Hematopoietic multipotent progenitor cell treated with erythropoietin and hydrocortisone succinate and interleukin-3 and kit ligand, for 6 days (in vitro differentiated cells): Measurements from ENCODE around the gene SLC24A3.

Experiments
- DNase-seq: peaks from one replicate; pipeline ENCODE4 v3.0.0-alpha.2; 2015

SLC24A3 gene

GRCh38 chr20:19274001-19274400 is 61.6 kb downstream of the SLC24A3 start:
- no peak for DNase-seq

- DNase-seq, result no peak
Observed at GRCh38 chr20:19274412-19275015, 62.1 kb downstream of the SLC24A3 start.

GRCh38 chr20:19275038-19275629 is 62.7 kb downstream of the SLC24A3 start:
- DNase-seq, result peak; percentile 89

GRCh38 chr20:19275630-19276071 is 63.2 kb downstream of the SLC24A3 start:
- DNase-seq, result peak; percentile 76

- DNase-seq, result peak; percentile 39
Observed at GRCh38 chr20:19277381-19277780, 64.9 kb downstream of the SLC24A3 start.

GRCh38 chr20:19283490-19284025 is 71.1 kb downstream of the SLC24A3 start:
- no peak for DNase-seq

GRCh38 chr20:19284400-19285178 is 72.1 kb downstream of the SLC24A3 start:
- DNase-seq, result no peak

- DNase-seq, result no peak
Observed at GRCh38 chr20:19285436-19285835, 73.0 kb downstream of the SLC24A3 start.

- DNase-seq, result no peak
Observed at GRCh38 chr20:19288061-19288460, 75.6 kb downstream of the SLC24A3 start.

- no peak for DNase-seq
Observed at GRCh38 chr20:19288636-19289035, 76.2 kb downstream of the SLC24A3 start.

- no peak for DNase-seq
Observed at GRCh38 chr20:19289451-19289850, 77.0 kb downstream of the SLC24A3 start.

- no peak for DNase-seq
Observed at GRCh38 chr20:19291024-19291817, 78.8 kb downstream of the SLC24A3 start.

GRCh38 chr20:19291818-19292132 is 79.3 kb downstream of the SLC24A3 start:
- no peak for DNase-seq

- no peak for DNase-seq
Observed at GRCh38 chr20:19292254-19292653, 79.8 kb downstream of the SLC24A3 start.

GRCh38 chr20:19295076-19295475 is 82.6 kb downstream of the SLC24A3 start:
- peak; percentile 14 for DNase-seq

- DNase-seq, result no peak
Observed at GRCh38 chr20:19298652-19299051, 86.2 kb downstream of the SLC24A3 start.

- DNase-seq, result no peak
Observed at GRCh38 chr20:19300395-19300794, 88.0 kb downstream of the SLC24A3 start.

- DNase-seq, result no peak
Observed at GRCh38 chr20:19301142-19301541, 88.7 kb downstream of the SLC24A3 start.

- DNase-seq, result no peak
Observed at GRCh38 chr20:19301843-19302242, 89.4 kb downstream of the SLC24A3 start.

GRCh38 chr20:19302714-19303113 is 90.3 kb downstream of the SLC24A3 start:
- DNase-seq, result no peak

GRCh38 chr20:19304389-19304788 is 91.9 kb downstream of the SLC24A3 start:
- peak; percentile 61 for DNase-seq

GRCh38 chr20:19304886-19305415 is 92.5 kb downstream of the SLC24A3 start:
- no peak for DNase-seq

- DNase-seq, result peak; percentile 57
Observed at GRCh38 chr20:19308146-19308545, 95.7 kb downstream of the SLC24A3 start.
